Endometrial microvascular endothelial cells (primary cell): ENCODE results near the gene ST3GAL4. TPM values are rescaled to one million over a fixed set of nuclear protein-coding genes. Genes with fewer than 3 reads are reported as not detected.

Experiments
- in situ Hi-C: cut with HindIII; loops from 2 replicates; pipeline ENCODE4 v1.10.0; 2017; ENCODE audit warnings: low sequenced_read_pairs, low pct_unique_long_range_greater_than_20kb; ENCODE audit errors: inconsistent ontology term
- total RNA-seq: library from RNA; depleted of rRNA; stranded (reverse); fragments of >200 nt; gene quantifications from one replicate; pipeline ENCODE4 v1.2.3, GENCODE V29; 2015; ENCODE audit errors: inconsistent ontology term

ST3GAL4 gene
- total RNA-seq, 1 donor from 2014 or later: 33.8 TPM

DNA sequence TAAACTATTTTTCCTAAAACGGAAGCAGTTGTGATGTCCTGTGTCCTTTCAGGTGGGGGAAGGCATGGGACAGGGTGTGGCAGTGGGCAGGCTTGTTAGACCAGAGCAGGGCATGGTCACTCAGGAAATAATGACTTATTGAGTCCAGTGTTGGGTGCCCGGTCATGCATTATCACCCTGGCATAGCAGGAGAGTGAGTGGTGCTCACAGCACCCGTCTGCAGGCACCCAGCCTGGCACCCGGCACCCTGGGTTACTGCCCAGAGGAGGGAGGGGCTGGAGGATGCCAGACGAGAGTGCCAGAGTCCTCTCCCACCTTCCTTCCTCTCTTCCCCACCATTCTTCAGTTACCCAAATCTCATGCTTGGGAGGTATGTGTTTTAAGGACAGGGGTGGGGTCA is 59.1 kb downstream of the ST3GAL4 start:
- in situ Hi-C loops: no loop called here

DNA sequence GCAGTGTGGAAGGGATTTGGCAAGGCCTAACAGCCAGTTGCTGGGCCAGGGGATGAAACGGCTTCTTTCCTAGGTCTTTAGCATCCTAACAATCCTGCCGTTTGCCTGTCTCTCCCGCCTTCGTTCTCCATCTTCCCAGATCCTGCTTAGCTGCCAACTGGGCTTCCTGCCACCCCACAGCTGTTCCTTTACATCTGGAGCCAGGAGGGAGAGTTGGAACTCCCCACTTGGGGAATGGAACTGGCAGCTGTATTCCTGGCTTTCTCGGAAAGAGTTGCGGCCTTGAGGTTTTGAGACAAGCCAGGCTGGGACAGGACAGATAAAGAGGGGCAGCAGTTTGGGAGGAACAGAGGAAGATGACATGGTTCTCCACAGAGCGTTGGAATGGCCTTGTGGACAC is 59.6 kb downstream of the ST3GAL4 start:
- in situ Hi-C loops: no loop called here

DNA sequence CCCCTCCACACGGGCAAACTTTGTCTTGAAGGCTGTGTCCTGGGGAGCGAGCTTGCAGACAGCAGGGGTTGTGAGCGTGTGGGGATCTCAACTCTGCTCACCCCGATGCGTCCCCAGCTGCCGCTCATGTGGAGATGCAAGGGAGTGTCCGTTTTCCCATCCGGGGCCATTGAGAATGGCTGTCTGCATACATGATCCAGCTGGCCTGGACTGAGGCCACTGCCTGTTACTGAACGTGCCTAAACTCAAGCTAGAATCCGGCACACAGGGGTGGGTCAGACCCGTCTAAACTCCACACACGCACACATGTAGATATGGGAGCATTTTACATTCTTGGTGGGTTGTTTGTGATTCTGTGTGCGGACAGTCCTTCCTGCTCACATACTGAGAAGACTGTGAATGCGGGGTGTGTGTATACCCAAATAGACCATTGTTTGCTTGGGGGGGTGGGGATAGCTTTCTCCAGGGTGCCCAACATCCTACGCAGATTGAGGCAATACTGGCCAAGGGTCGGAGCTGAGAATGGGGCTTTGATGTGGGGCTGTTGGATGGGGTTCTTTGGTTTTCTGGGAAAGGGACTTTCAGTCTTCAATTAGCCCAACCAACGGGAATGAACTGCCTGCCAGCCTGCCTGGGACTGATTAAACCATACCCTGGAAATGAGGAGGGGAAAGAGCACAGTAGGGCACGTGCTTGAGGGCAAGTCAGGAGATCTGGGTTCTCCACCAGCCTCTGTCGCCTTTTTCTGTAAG is 60.4 kb downstream of the ST3GAL4 start:
- in situ Hi-C loops: no loop called here

- in situ Hi-C loops: no loop called here
Observed at GRCh38 chr11:126416542-126417090, 61.1 kb downstream of the ST3GAL4 start.

DNA sequence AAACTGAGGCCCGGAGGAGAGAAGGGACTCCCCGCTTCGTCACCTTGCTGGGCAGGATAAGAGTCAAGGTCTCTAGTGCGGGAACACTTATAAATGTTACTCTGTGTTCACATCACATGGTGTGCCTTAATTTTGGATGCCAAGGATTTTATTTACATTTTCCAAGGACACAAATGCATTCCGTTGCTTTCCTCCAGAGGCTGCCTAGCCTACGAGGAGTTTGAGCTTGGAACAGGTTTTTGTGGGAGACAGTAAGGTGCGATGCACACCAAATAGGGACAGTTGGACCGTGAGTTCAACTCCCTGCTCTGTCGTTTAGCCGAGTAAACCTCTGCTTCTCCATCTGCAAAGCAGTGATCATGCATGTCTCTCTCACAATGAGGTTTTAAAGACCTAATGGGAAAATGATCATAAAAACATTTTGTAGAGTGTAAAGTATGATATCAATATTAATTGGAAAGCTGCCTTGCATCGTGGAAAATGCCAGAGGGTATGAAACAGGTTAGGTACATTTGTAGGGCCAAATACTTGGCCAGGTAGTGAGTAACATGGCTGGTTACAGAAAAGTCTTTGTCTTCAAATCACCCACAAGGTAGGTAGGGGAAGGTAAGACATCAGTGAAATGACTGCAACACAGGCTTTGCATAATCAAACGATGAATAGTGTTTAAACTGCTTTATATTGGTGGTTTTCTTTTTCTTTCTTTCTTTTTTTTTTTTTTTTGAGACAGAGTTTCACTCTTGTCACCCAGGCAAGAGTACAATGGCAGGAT is 61.8 kb downstream of the ST3GAL4 start:
- in situ Hi-C loops: no loop called here

DNA sequence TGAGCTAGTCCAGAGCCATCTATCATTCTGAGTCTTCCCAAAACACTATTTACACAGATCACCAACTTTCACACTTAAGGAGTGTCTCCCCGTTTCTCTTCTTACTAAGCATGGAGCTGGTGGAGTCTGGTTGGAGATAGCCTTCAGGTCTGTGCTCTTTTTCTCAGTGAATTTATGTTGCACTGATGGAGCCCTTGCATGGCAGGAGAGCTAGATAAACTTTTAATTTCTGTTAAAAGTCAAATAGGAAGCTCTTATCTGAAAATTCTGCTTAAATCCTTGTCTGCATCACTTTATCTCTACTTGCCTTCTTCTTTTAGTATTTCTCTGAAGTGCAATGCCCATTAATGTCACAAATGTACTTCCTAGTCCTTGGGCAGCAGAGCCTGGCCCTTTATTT is 63.4 kb downstream of the ST3GAL4 start:
- in situ Hi-C loops: no loop called here

DNA sequence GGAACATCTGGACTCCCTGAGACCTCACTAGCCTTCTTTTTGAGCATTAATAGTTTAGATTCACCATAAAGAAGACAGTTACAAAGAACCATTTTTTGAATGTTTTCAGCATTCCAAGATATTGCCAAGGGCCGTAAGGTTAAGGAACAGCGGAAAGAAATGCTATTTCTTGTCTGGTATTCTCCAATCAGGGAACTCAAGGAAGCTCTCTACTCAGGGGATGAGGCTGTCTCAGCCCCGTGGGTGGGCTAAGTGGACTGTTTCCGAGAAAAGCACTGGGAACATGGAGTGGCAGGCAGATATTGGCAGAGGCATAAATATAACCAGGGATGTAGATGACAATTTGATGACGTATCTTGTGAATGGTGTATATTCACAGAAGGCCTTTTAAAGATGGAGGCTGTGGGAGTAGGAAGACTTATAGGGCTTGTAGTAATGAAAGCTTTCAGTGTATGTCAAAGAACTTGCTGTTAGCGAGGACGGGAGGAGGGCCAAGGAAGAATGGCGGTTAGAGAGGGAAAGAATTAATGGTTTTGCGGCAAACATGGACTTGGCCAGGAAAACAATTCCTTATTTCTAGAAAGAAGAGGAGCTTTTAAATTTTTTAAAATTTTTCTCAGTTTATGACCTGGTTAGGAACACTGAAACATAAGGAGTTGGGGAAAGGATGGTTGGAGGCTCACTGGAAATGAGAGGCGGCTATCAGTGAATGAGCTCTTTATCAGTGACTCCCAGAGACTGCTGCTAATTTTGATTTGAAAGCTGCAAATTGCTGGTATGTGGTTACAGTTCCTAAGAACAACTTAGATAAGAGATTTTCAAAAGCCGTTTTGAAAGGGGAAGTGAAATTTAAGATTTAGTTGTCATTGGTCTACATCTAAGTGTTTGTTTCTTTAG is 64.6 kb downstream of the ST3GAL4 start:
- in situ Hi-C loops: no loop called here

GRCh38 chr11:126420698-126421256 is 65.3 kb downstream of the ST3GAL4 start:
- in situ Hi-C loops: no loop called here

DNA sequence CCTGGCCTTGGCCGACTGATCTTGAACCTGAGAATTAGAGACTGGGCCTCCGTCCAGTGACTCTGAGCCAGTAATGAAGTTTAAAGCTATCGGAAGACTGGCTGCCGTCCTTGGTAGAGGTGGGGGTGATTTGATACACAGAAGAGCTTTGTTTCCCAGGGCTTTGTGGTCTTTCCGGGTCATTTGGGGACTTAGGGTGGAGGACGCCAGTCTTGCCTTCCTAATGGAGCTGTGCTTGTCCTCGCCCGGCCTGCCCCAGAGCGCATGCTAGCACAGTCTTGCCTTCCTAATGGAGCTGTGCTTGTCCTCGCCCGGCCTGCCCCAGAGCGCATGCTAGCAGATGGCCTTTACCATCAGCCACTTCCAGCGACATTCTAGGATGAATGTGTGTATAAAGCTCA is 65.8 kb downstream of the ST3GAL4 start:
- in situ Hi-C loops: no loop called here

- in situ Hi-C loops: no loop called here
Observed at GRCh38 chr11:126422446-126422845, 67.0 kb downstream of the ST3GAL4 start.

GRCh38 chr11:126423154-126423553 is 67.7 kb downstream of the ST3GAL4 start:
- in situ Hi-C loops: no loop called here

DNA sequence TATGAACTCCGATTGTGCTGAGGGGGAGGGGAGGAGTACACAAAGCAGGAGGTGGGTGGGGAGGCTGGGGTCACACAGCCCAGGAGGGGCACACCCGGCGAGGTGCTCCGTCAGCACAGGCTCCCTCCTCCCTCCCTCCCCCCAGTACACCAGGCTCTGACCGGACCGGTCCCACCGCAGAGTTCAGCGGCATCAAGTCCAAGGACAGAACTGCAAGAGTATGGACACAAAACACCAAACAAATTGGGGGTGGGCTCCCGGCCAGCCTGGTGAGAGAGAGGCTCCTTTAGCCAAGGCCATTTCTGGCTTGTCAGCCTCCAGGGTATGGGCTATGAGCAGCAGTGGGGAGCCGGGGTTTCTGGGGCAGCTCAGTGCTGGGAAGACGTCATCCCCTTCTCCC is 68.3 kb downstream of the ST3GAL4 start:
- in situ Hi-C loops: no loop called here

- in situ Hi-C loops: no loop called here
Observed at GRCh38 chr11:126424471-126425039, 69.1 kb downstream of the ST3GAL4 start.

GRCh38 chr11:126426106-126426505 is 70.6 kb downstream of the ST3GAL4 start:
- in situ Hi-C loops: no loop called here

DNA sequence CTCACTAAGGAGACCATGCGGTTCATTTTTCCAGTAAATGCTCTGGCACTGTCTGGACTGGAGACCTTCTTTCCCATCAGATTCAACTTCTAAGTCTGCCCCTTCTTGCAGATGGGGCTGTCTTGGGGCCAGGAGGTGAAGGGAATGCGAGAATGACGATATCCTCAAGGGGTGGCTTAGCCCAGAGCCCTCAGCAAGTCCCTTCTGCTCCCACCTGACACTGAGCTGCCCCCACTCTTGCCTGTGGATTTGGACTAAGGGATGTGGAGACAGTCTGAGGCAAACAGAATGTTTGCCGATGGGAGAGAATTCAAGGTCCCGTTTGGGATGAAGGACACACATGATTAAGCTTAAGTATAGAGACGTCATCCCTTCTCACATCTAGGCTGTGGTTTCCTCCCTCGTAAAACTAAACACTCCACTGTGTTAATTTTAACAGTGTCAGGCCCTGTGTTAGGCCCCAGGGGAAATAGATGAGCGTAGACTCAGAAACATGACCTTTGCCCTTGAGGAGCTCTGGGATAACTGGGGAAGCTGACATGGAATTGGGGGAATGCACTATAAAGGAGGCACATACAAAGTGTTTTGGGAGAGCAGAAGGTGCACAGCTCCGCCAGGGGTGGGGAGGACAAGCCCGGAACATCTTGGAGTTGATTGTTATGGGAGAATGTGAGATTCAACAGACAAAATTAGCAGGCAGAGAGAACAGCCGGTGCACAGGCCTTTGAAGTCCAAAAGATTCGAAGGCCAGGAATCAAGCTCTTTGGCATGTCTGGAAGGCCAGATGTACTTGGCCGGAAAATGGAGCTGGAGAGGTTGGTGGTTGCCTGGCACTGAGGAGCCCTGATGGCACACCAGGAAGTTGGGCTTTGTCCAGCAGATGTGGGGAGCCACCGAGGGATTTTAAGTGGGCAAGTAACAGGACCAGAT is 71.6 kb downstream of the ST3GAL4 start:
- in situ Hi-C loops: no loop called here

GRCh38 chr11:126430581-126431335 is 75.3 kb downstream of the ST3GAL4 start:
- in situ Hi-C loops: no loop called here
